Suprapubic skin (tissue), 3 donors: ENCODE results near the gene PIK3R2.

Source experiments
- POLR2AphosphoS5 ChIP-seq, 3 donors: sonication (generic); formaldehyde crosslinking; IDR thresholded peaks; one replicate each; pipeline ENCODE4 v1.6.1; 2017; ENCODE audit warnings: antibody characterized with exemption in 3 of 3
- TF ChIP-seq, protein P1 (sequence below), 2 donors: fragments of 200-600 bp in 1 of 2; fragments of 450-650 bp in 1 of 2; sonication (generic) in 1 of 2; IDR thresholded peaks; one replicate each; pipeline ENCODE4 v1.5.1; 2016 to 2019; ENCODE audit warnings: antibody characterized with exemption in 2 of 2, mild to moderate bottlenecking in 1 of 2, moderate library complexity in 1 of 2

DNA sequence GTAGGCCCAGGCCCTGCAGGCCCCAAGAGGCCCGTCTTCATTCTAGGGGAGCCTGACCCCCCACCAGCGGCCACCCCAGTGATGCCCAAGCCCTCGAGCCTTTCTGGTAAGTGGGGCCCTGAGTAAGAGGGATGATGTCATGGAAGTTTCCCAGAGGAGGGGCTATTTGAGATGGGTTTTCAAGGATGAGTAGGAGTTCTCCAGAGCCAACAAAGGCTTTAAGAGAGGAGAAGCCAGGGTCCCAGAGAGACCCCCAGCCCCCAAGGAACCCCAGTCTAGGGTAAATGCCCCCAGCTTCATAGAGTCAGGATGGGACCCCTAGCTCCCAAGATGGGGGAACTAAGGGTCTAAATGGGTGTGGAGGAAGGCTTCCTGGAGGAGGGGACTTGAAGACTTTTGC lies 9.1 kb upstream of the PIK3R2 start:
- TF ChIP-seq, protein P1, sequence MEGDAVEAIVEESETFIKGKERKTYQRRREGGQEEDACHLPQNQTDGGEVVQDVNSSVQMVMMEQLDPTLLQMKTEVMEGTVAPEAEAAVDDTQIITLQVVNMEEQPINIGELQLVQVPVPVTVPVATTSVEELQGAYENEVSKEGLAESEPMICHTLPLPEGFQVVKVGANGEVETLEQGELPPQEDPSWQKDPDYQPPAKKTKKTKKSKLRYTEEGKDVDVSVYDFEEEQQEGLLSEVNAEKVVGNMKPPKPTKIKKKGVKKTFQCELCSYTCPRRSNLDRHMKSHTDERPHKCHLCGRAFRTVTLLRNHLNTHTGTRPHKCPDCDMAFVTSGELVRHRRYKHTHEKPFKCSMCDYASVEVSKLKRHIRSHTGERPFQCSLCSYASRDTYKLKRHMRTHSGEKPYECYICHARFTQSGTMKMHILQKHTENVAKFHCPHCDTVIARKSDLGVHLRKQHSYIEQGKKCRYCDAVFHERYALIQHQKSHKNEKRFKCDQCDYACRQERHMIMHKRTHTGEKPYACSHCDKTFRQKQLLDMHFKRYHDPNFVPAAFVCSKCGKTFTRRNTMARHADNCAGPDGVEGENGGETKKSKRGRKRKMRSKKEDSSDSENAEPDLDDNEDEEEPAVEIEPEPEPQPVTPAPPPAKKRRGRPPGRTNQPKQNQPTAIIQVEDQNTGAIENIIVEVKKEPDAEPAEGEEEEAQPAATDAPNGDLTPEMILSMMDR (IDR thresholded peaks at IDR 0.05), result no peak
- no peak for TF ChIP-seq POLR2AphosphoS5 (IDR thresholded peaks at IDR 0.05)
